Activated naive CD4-positive, alpha-beta T cell treated with anti-CD3 and anti-CD28 coated beads, Interleukin-2, amount 50 U/mL, for 24 hours (primary cell): Measurements from ENCODE around the gene CRIM1.

ENCODE experiments used
- H3K27ac Mint-ChIP-seq: one replicate; pipeline ENCODE4 v1.8.0; 2021; ENCODE audit warnings: mild to moderate bottlenecking, mixed read lengths
- H3K27me3 Mint-ChIP-seq: one replicate; pipeline ENCODE4 v1.8.0; 2021; ENCODE audit warnings: mixed read lengths
- H3K36me3 Mint-ChIP-seq: one replicate; pipeline ENCODE4 v1.8.0; 2021; ENCODE audit warnings: mixed read lengths
- H3K4me1 Mint-ChIP-seq: one replicate; pipeline ENCODE4 v1.8.0; 2021; ENCODE audit warnings: mixed read lengths
- H3K4me3 Mint-ChIP-seq: one replicate; pipeline ENCODE4 v1.8.0; 2021; ENCODE audit warnings: mild to moderate bottlenecking, mixed read lengths
- H3K9me3 Mint-ChIP-seq: one replicate; pipeline ENCODE4 v1.8.0; 2021; ENCODE audit warnings: mixed read lengths

CRIM1 gene

DNA sequence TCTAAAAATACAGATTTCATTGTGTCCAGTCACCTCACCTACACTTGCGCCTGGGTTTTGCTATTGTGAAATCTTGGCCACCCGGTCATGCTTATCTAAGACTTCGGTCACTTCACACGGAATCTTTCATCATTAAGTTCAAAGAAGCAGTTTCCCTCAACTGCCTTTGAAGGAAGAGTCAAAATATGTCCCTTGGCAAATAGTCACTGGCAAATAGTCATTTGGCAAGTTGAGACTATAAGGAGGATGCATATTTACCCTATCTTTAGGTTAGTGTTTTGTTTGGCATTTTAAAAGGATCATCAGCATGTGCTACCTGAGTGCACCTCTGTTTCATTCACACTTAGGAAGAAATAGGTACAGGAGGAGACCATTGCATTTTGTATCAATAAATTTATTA, 146.5 kb downstream of the CRIM1 start:
- H3K27ac Mint-ChIP-seq, result no peak overlapping the region
- no peak overlapping the region for H3K4me3 Mint-ChIP-seq
- H3K4me1 Mint-ChIP-seq, result no peaks in the 10 kb centered on the region
- no peaks in the 10 kb centered on the region for H3K9me3 Mint-ChIP-seq
- H3K27me3 Mint-ChIP-seq, result no peaks in the 10 kb centered on the region
- no peaks in the 10 kb centered on the region for H3K36me3 Mint-ChIP-seq

DNA sequence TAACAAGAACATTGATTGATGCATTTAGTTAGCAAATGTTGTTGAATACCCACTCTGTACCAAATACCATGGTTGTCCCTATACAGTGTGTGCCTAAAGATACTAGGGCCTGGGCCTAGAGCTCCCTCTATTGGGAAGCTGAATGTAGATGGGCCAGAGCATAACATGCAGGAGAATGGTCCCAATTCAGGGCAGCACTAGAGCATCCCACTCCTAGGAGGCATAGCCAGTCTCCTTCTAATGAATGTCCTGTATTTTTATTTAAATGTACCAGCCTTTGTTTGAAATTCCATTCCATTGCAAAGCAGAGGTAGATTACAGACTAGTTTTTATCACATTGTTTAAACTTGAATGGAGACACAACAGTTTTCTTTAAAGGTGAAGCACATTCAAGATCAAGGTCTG, 151.8 kb downstream of the CRIM1 start:
- no peaks in the 10 kb centered on the region for H3K27me3 Mint-ChIP-seq
- H3K27ac Mint-ChIP-seq, result no peak overlapping the region
- H3K9me3 Mint-ChIP-seq, result no peaks in the 10 kb centered on the region
- H3K4me1 Mint-ChIP-seq, result no peaks in the 10 kb centered on the region
- no peak overlapping the region for H3K4me3 Mint-ChIP-seq
- H3K36me3 Mint-ChIP-seq, result no peaks in the 10 kb centered on the region

- no peaks in the 10 kb centered on the region for H3K9me3 Mint-ChIP-seq
- no peaks in the 10 kb centered on the region for H3K4me1 Mint-ChIP-seq
- H3K27ac Mint-ChIP-seq, result no peak overlapping the region
- no peaks in the 10 kb centered on the region for H3K27me3 Mint-ChIP-seq
- no peak overlapping the region for H3K4me3 Mint-ChIP-seq
- peaks cover 3% of the 10 kb centered on the region for H3K36me3 Mint-ChIP-seq
These were observed 153.5 kb downstream of the CRIM1 start for GRCh38 chr2:36509075-36509474.

- no peaks in the 10 kb centered on the region for H3K4me1 Mint-ChIP-seq
- no peaks in the 10 kb centered on the region for H3K27me3 Mint-ChIP-seq
- H3K4me3 Mint-ChIP-seq, result no peak overlapping the region
- H3K36me3 Mint-ChIP-seq, result peaks cover 11% of the 10 kb centered on the region
- no peak overlapping the region for H3K27ac Mint-ChIP-seq
- H3K9me3 Mint-ChIP-seq, result no peaks in the 10 kb centered on the region
These were observed 156.5 kb downstream of the CRIM1 start for GRCh38 chr2:36511858-36512603.

DNA sequence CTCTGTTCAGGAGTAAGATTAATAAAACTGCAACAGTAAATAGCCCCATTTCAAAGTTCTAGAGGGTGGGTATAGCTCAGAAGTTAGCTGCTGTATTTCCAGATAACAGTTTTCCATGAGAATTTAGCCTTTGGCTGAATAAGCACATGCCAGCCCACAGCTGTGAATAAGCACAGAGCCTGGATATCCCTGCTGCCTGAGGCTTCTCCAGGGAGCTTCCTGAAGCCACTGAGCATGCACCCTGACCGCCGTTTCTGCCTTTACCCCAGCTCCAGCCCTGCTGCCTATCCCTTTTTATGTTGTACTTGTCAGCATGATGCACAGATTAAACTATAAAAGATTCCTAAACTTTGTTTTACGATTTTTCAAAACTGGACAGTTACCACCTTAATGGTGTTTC, 157.1 kb downstream of the CRIM1 start:
- H3K27me3 Mint-ChIP-seq, result no peaks in the 10 kb centered on the region
- H3K4me1 Mint-ChIP-seq, result no peaks in the 10 kb centered on the region
- no peak overlapping the region for H3K4me3 Mint-ChIP-seq
- H3K9me3 Mint-ChIP-seq, result no peaks in the 10 kb centered on the region
- peaks cover 11% of the 10 kb centered on the region for H3K36me3 Mint-ChIP-seq
- no peak overlapping the region for H3K27ac Mint-ChIP-seq

DNA sequence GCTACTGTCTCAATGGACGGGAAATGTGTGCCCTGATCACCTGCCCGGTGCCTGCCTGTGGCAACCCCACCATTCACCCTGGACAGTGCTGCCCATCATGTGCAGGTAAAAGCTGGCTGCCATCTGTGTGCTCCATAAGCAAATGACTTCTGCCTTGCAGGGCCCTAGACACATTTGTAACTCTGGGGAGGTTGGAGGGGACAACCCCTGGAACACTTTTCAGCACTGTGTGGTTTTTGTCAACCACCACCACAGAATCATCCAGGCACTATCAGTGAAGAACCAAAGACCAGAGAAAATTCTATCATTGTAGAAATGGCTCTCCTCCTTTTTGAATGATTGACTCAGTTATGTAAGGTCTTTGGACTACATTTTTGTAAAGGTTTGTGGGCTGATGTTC, 158.1 kb downstream of the CRIM1 start:
- H3K27ac Mint-ChIP-seq, result no peak overlapping the region
- H3K27me3 Mint-ChIP-seq, result no peaks in the 10 kb centered on the region
- H3K36me3 Mint-ChIP-seq, result peaks cover 11% of the 10 kb centered on the region
- no peak overlapping the region for H3K4me3 Mint-ChIP-seq
- no peaks in the 10 kb centered on the region for H3K9me3 Mint-ChIP-seq
- H3K4me1 Mint-ChIP-seq, result no peaks in the 10 kb centered on the region

DNA sequence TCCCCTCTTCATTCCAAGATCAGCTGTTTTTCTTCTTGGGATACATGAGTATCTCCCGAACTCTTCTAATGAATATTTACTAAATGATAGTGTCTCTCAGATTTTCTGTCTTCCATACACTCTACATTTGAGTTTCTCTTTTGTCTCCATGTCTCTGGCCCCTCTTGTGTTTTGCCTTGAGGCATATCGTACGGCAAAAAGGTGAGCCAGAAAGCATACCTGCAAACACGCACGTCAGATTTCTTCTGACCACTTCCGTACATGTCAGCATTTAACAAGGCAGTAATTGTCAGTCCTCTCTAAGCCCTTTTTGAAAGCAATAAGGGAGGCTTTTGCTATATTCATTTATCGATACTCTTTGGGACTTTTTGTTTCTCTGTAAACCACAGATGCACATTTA, 160.0 kb downstream of the CRIM1 start:
- Mint-ChIP-seq H3K9me3 (no peaks in the 10 kb centered on the region), H3K27ac (no peak overlapping the region), H3K36me3 (peaks cover 17% of the 10 kb centered on the region), H3K27me3 (no peaks in the 10 kb centered on the region), H3K4me1 (no peaks in the 10 kb centered on the region), H3K4me3 (no peak overlapping the region)

- Mint-ChIP-seq H3K4me1 (no peaks in the 10 kb centered on the region), H3K9me3 (no peaks in the 10 kb centered on the region), H3K4me3 (no peak overlapping the region), H3K36me3 (peaks cover 19% of the 10 kb centered on the region), H3K27ac (no peak overlapping the region), H3K27me3 (no peaks in the 10 kb centered on the region)
These were observed 160.7 kb downstream of the CRIM1 start for GRCh38 chr2:36516136-36516870.

GRCh38 chr2:36520431-36520830, 164.9 kb downstream of the CRIM1 start:
- H3K27ac Mint-ChIP-seq, result no peak overlapping the region
- no peak overlapping the region for H3K4me3 Mint-ChIP-seq
- no peaks in the 10 kb centered on the region for H3K4me1 Mint-ChIP-seq
- H3K27me3 Mint-ChIP-seq, result no peaks in the 10 kb centered on the region
- H3K36me3 Mint-ChIP-seq, result peaks cover 19% of the 10 kb centered on the region
- H3K9me3 Mint-ChIP-seq, result no peaks in the 10 kb centered on the region

DNA sequence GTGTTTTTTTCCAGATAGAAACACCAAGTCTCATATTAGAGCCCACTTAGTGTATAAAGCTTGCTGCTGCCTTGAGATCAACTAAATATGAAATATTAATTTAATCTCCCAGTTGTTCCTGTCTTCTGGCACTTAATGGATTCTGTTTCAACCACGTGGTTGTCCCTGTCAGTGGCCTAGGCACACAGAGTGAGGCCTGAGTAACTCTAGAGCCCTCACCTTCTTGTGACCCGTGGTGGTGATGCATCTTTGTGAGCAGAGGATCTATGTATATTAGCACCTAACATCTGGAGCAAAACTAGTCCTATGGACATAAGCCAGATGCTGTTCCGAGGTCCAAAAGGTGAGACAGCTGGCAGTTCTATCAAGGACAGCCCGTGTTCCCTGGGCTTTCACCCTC, 167.6 kb downstream of the CRIM1 start:
- H3K4me3 Mint-ChIP-seq, result no peak overlapping the region
- peaks cover 15% of the 10 kb centered on the region for H3K36me3 Mint-ChIP-seq
- H3K4me1 Mint-ChIP-seq, result no peaks in the 10 kb centered on the region

GRCh38 chr2:36525245-36525644, 169.7 kb downstream of the CRIM1 start:
- Mint-ChIP-seq H3K36me3 (peaks cover 10% of the 10 kb centered on the region), H3K9me3 (no peaks in the 10 kb centered on the region), H3K27ac (no peak overlapping the region), H3K4me1 (no peaks in the 10 kb centered on the region), H3K4me3 (no peak overlapping the region), H3K27me3 (no peaks in the 10 kb centered on the region)

More for the DNA sequence above, 167.6 kb downstream of the CRIM1 start:
- Mint-ChIP-seq H3K9me3 (no peaks in the 10 kb centered on the region), H3K27ac (no peak overlapping the region), H3K27me3 (no peaks in the 10 kb centered on the region)

GRCh38 chr2:36526226-36526625, 170.6 kb downstream of the CRIM1 start:
- Mint-ChIP-seq H3K4me1 (no peaks in the 10 kb centered on the region), H3K4me3 (no peak overlapping the region), H3K36me3 (peaks cover 10% of the 10 kb centered on the region), H3K27me3 (no peaks in the 10 kb centered on the region), H3K27ac (no peak overlapping the region), H3K9me3 (no peaks in the 10 kb centered on the region)

DNA sequence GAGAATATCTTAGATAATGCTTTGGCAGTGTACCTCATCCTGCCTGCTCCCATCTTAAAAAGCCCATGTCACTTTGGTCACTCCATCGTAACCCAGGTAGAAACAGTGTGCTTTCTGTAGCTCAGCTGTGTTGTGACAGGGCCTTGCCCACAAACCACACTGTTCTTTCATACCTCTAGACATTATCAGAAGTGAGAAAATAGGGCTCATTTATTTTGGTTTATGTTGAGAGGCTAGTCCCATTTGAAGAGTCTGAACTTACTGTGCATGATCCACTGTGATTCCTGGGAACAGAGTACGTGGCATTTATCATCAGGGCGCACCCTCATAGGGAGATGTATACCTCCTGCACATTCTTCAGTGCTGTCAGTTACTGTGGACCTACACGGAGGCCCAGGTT, 172.7 kb downstream of the CRIM1 start:
- H3K4me3 Mint-ChIP-seq, result no peak overlapping the region
- H3K9me3 Mint-ChIP-seq, result no peaks in the 10 kb centered on the region
- H3K4me1 Mint-ChIP-seq, result no peaks in the 10 kb centered on the region
- H3K27me3 Mint-ChIP-seq, result no peaks in the 10 kb centered on the region
- no peak overlapping the region for H3K27ac Mint-ChIP-seq
- H3K36me3 Mint-ChIP-seq, result peaks cover 8% of the 10 kb centered on the region

GRCh38 chr2:36528766-36529392, 173.3 kb downstream of the CRIM1 start:
- Mint-ChIP-seq H3K27ac (no peak overlapping the region), H3K4me1 (no peaks in the 10 kb centered on the region), H3K36me3 (peaks cover 8% of the 10 kb centered on the region), H3K27me3 (no peaks in the 10 kb centered on the region), H3K4me3 (no peak overlapping the region), H3K9me3 (no peaks in the 10 kb centered on the region)

DNA sequence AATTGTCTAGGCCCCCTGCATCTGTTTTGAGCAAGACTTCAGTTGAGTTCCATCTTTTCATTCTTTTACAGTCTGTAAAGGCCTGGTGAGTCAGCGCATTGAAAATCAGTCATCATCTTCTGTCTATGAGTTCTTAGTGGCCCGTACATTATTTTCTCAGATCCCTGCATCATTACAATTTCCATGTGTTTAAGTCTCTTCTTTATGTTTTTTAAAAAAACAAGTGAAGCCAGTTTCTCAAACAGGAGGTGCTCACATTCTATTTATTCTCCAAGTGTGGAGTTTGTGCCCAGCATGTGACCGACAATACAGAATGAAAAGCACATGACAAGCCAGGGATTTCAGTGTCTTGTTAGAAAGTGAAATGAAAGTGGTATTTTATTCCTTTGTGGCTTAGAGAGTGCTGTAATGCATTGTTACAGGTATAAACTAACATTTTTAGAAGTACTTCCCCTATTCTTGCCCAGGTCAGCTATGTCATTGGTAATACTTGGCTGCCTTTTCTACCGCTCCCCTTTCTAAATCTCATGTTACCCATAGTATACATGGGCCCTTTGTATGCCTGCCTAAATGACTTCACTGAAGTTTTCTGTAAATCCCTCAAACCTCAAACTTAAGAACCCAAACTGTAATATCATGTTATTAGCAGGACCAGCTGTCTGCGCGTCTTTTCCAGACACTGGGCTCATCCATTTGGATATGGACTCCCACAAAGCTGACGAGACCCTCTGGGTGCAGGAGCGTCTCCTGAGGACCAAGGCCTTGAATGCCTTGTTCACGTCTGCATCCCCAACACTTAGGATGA, 174.8 kb downstream of the CRIM1 start:
- no peak overlapping the region for H3K4me3 Mint-ChIP-seq
- H3K36me3 Mint-ChIP-seq, result peaks cover 3% of the 10 kb centered on the region
- no peaks in the 10 kb centered on the region for H3K4me1 Mint-ChIP-seq
- H3K9me3 Mint-ChIP-seq, result no peaks in the 10 kb centered on the region
- no peak overlapping the region for H3K27ac Mint-ChIP-seq
- H3K27me3 Mint-ChIP-seq, result no peaks in the 10 kb centered on the region
